CD8-positive, alpha-beta memory T cell (primary cell): ENCODE data around the gene STX12. TPM values are rescaled to one million over a fixed set of nuclear protein-coding genes. Genes with fewer than 3 reads are reported as not detected.

Experiments used
- CTCF ChIA-PET: fragments of 350-600 bp; sonication (Branson Sonifier 250); formaldehyde crosslinking; loops from one replicate; lab custom pipeline; 2021; ENCODE audit warnings: antibody characterized with exemption; lab: Charles Lee
- POLR2A ChIA-PET: fragments of 350-600 bp; sonication (Branson Sonifier 250); formaldehyde crosslinking; loops from one replicate; lab custom pipeline; 2021; ENCODE audit warnings: antibody characterized with exemption; lab: Charles Lee
- DNase-seq, 5 donors: peaks; one replicate each; pipeline versions ENCODE4 v3.0.0 to v3.0.0-alpha.2; 2020 to 2022; ENCODE audit warnings: mixed read lengths in 1 of 5
- H3K27ac ChIP-seq: one replicate; pipeline ENCODE4 v1.7.0; 2013; ENCODE audit warnings: low read depth, mild to moderate bottlenecking, low read length, moderate library complexity
- H3K27me3 ChIP-seq: 2 replicates; pipeline ENCODE4 v1.7.0; 2013; ENCODE audit warnings: low read length, mild to moderate bottlenecking; ENCODE audit not compliant: insufficient read depth, poor library complexity, severe bottlenecking
- H3K36me3 ChIP-seq: 2 replicates; pipeline ENCODE4 v1.7.0; 2013; ENCODE audit warnings: mild to moderate bottlenecking, low read length, moderate library complexity; ENCODE audit not compliant: insufficient read depth
- H3K4me1 ChIP-seq: 2 replicates; pipeline ENCODE4 v1.7.0; 2013; ENCODE audit warnings: mild to moderate bottlenecking, low read length, moderate library complexity; ENCODE audit not compliant: insufficient read depth
- H3K4me3 ChIP-seq: 2 replicates; pipeline ENCODE4 v1.7.0; 2013; ENCODE audit warnings: mild to moderate bottlenecking, low read length
- H3K9me3 ChIP-seq: 2 replicates; pipeline ENCODE4 v1.7.0; 2013; ENCODE audit warnings: mild to moderate bottlenecking, low read length
- H3K27ac Mint-ChIP-seq, 8 donors: one replicate each; pipeline ENCODE4 v1.8.0; 2020 to 2021; ENCODE audit warnings: mixed read lengths in 8 of 8, mild to moderate bottlenecking in 6 of 8, inconsistent platforms in 3 of 8, moderate library complexity in 3 of 8
- H3K27me3 Mint-ChIP-seq, 2 donors: one replicate each; pipeline ENCODE4 v1.8.0; 2020 to 2021; ENCODE audit warnings: mixed read lengths in 2 of 2, mild to moderate bottlenecking in 1 of 2, moderate library complexity in 1 of 2
- H3K36me3 Mint-ChIP-seq, 3 donors: one replicate each; pipeline ENCODE4 v1.8.0; 2020 to 2021; ENCODE audit warnings: mixed read lengths in 3 of 3, inconsistent platforms in 1 of 3, mild to moderate bottlenecking in 1 of 3
- H3K4me1 Mint-ChIP-seq, 3 donors: one replicate each; pipeline ENCODE4 v1.8.0; 2020 to 2021; ENCODE audit warnings: mixed read lengths in 3 of 3, inconsistent platforms in 1 of 3, mild to moderate bottlenecking in 1 of 3
- H3K4me3 Mint-ChIP-seq, 7 donors: one replicate each; pipeline ENCODE4 v1.8.0; 2020 to 2021; ENCODE audit warnings: mixed read lengths in 7 of 7, mild to moderate bottlenecking in 6 of 7, moderate library complexity in 4 of 7, inconsistent platforms in 2 of 7
- H3K9me3 Mint-ChIP-seq, 5 donors: one replicate each; pipeline ENCODE4 v1.8.0; 2020 to 2022; ENCODE audit warnings: mixed read lengths in 5 of 5, mild to moderate bottlenecking in 3 of 5, moderate library complexity in 2 of 5, inconsistent platforms in 1 of 5
- polyA plus RNA-seq: library from polyadenylated mRNA; unstranded; fragments of 300-500 nt; fragmentation: Illumina TruSeq; gene quantifications from one replicate; pipeline ENCODE4 v1.2.3, GENCODE V29; 2021
- total RNA-seq, 2 experiments: library from RNA; stranded (reverse); gene quantifications; one replicate each; pipeline ENCODE4 v1.2.3, GENCODE V29; 2021

STX12 gene
- total and polyA plus RNA-seq, 3 experiments from 2014 or later = 18.8 to 23.4 (median 21.3) TPM

DNA sequence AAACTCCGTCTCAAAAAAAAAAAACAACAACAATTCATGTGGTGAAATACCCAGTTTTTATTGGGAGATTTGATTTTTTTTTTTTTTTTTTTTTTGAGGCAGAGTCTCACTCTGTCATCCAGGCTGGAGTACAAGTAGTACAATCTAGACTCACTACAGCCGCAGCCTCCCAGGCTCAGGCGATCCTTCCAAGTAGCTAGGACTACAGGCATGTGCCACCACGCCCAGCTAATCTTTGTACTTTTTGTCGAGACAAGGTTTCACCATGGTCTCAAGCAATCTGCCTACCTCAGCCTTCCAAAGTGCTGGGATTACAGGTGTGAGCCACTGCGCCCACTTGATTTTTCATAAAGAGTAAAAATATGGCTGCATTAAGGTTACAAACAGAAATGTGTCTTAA is 31.9 kb upstream of the STX12 start:
- peaks cover 8 to 55% (median 19%) of the 10 kb centered on the region in 3 donors for H3K36me3 Mint-ChIP-seq
- Histone ChIP-seq H3K36me3 (peaks cover 26% of the 10 kb centered on the region), H3K9me3 (no peaks in the 10 kb centered on the region), H3K4me3 (no peak overlapping the region), H3K27me3 (no peaks in the 10 kb centered on the region), H3K4me1 (no peaks in the 10 kb centered on the region), H3K27ac (no peak overlapping the region)
- no peak for DNase-seq
- H3K27ac Mint-ChIP-seq = no peak overlapping the region
- H3K27me3 Mint-ChIP-seq = no peaks in the 10 kb centered on the region
- H3K4me3 Mint-ChIP-seq = no peak overlapping the region
- H3K4me1 Mint-ChIP-seq = peaks cover 0 to 2% (median 0%) of the 10 kb centered on the region in 3 donors
- ChIA-PET CTCF (no interaction called here), POLR2A (no interaction called here)
- no peaks in the 10 kb centered on the region for H3K9me3 Mint-ChIP-seq

DNA sequence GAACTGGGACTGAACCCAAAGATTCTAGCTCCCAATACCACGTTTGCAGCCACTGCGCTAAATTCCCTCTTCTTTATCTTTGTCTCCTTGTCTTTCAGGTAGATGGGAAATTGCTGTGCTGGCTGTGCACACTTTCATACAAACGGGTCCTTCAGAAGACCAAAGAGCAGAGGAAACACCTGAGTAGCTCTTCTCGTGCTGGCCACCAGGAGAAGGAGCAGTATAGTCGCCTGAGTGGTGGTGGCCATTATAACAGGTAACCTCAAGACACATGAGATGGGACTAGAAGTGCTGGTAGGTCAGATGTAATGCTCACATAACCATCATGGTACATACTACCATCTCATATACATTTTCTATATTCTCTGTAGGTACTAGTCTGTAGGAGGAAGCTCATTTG is 28.5 kb upstream of the STX12 start:
- no peak overlapping the region for H3K4me3 ChIP-seq

DNA sequence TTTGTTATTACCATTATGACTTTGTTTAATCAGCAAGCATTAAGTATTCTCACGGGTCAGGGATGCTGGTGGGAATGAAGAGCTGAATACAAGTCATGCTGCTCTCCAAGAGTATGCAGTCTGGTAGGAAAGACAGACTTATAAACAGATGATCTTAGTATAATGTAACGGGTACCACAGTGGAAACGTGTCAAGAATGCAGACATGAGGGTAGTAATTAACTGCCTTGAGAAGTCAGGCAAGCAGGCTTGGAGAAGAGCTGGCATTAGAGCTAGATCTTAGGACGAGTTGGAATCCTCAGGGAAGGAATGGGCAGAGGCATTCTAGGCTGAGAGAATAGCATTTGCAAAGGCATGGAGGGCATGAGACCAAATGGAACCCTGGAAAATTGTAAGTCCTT is 27.6 kb upstream of the STX12 start:
- H3K36me3 ChIP-seq = peaks cover 19% of the 10 kb centered on the region
- H3K27me3 ChIP-seq = no peaks in the 10 kb centered on the region
- Mint-ChIP-seq H3K27ac (no peak overlapping the region), H3K27me3 (no peaks in the 10 kb centered on the region), H3K4me3 (no peak overlapping the region), H3K4me1 (no peaks in the 10 kb centered on the region), H3K9me3 (no peaks in the 10 kb centered on the region), H3K36me3 (peaks cover 9 to 55% (median 19%) of the 10 kb centered on the region in 3 donors)
- DNase-seq = no peak
- no peaks in the 10 kb centered on the region for H3K4me1 ChIP-seq
- no peak overlapping the region for H3K27ac ChIP-seq
- CTCF ChIA-PET = interaction anchor here (1.1 to 1.8 kb wide), 2 partner anchors 13 to 76 kb away, joined by 3 to 4 read pairs; no protein-coding TSS in a partner anchor
- H3K4me3 ChIP-seq = no peak overlapping the region
- H3K9me3 ChIP-seq = no peaks in the 10 kb centered on the region
- POLR2A ChIA-PET = interaction anchor here (0.5 kb wide), 1 partner anchor 492 kb away, joined by 3 read pairs; no protein-coding TSS in a partner anchor

More for the DNA sequence above, 28.5 kb upstream of the STX12 start:
- Histone ChIP-seq H3K27me3 (no peaks in the 10 kb centered on the region), H3K36me3 (peaks cover 19% of the 10 kb centered on the region), H3K4me1 (no peaks in the 10 kb centered on the region), H3K27ac (no peak overlapping the region), H3K9me3 (no peaks in the 10 kb centered on the region)
- ChIA-PET CTCF (interaction anchor here (1.2 to 1.8 kb wide), 2 partner anchors 14 to 19 kb away, joined by 4 read pairs; partner anchors contain the start of gene FAM76A), POLR2A (no interaction called here)
- Mint-ChIP-seq H3K27me3 (no peaks in the 10 kb centered on the region), H3K4me1 (peaks cover 0 to 2% (median 0%) of the 10 kb centered on the region in 3 donors), H3K4me3 (no peak overlapping the region), H3K9me3 (no peaks in the 10 kb centered on the region), H3K36me3 (peaks cover 9 to 54% (median 19%) of the 10 kb centered on the region in 3 donors), H3K27ac (peak overlapping the region in 3 of 8 donors; percentile 4 to 68 (median 43))
- DNase-seq = no peak

DNA sequence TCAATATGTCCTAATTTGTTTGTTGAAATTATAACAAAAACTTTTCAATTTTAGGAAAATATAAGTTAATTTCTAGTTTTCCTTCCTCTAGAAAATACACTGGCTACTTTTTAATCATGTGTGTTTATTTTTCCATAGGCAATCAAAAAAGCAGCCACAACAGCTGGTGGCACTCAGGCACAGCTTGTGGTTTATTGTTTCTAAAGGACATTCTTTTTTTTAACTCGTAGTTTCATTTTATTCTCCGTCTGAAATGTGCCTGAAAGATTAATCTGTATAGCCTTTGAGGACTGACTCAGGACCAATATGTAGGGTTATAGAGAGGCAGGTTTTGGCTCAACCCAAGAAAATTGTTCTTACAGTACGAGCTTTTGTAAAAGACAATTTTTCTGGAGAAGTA is 20.7 kb upstream of the STX12 start:
- ChIA-PET POLR2A (no interaction called here), CTCF (interaction anchor here (1.1 kb wide), 1 partner anchor 83 kb away, joined by 3 read pairs; no protein-coding TSS in a partner anchor)
- no peaks in the 10 kb centered on the region for H3K4me1 ChIP-seq
- Mint-ChIP-seq H3K27ac (peak overlapping the region in 1 of 8 donors; percentile 70), H3K9me3 (no peaks in the 10 kb centered on the region), H3K4me1 (no peaks in the 10 kb centered on the region), H3K4me3 (no peak overlapping the region), H3K27me3 (no peaks in the 10 kb centered on the region), H3K36me3 (peaks cover 4 to 73% (median 19%) of the 10 kb centered on the region in 3 donors)
- no peaks in the 10 kb centered on the region for H3K9me3 ChIP-seq
- H3K27me3 ChIP-seq = no peaks in the 10 kb centered on the region
- no peak overlapping the region for H3K27ac ChIP-seq
- no peak for DNase-seq
- peaks cover 10% of the 10 kb centered on the region for H3K36me3 ChIP-seq
- H3K4me3 ChIP-seq = no peak overlapping the region

DNA sequence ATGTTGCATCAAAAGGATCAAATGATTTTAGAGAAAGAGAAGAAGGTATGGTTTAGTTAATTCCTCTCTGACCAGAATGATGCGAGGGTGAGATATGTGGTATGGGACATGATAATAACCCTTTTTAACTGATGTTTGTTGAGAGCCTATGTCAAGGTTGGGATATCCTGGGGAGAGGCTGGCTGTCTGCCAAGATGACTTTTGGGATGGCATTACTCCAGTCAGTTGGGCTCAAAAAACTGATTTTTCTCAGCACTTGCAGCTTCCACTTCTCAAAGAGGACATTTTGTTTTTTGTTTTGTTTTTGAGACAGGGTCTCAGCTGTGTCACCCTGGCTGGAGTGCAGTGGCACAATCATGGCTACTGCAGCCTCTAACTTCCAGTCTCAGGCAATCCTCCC is 17.7 kb upstream of the STX12 start:
- Histone ChIP-seq H3K4me3 (no peak overlapping the region), H3K4me1 (no peaks in the 10 kb centered on the region), H3K27ac (no peak overlapping the region), H3K27me3 (no peaks in the 10 kb centered on the region), H3K9me3 (no peaks in the 10 kb centered on the region), H3K36me3 (peaks cover 10% of the 10 kb centered on the region)
- ChIA-PET POLR2A (no interaction called here), CTCF (no interaction called here)
- Mint-ChIP-seq H3K36me3 (peaks cover 9 to 74% (median 21%) of the 10 kb centered on the region in 3 donors), H3K27ac (peak overlapping the region in 3 of 8 donors; percentile 9 to 64 (median 53)), H3K9me3 (no peaks in the 10 kb centered on the region), H3K4me1 (no peaks in the 10 kb centered on the region), H3K27me3 (no peaks in the 10 kb centered on the region), H3K4me3 (no peak overlapping the region)
- no peak for DNase-seq

DNA sequence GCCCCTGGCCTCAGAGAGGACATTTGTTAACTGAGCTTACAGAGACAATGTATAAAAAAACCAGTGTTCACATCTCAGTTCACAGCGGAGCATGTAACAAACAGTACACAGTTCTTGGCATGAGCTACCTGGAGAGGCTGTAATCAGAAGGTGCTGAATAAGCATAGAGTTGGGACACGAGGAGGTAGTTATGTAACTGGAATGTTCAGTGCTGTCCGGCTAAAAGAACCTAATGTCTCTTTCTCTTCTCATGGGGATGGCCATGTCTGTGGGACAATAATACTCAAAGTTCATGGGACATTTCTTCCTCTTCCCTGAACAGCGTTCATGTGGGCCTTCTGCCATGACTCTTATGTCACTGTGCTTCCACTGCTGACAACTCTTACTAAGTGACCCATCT is 17.2 kb upstream of the STX12 start:
- H3K36me3 ChIP-seq = peaks cover 10% of the 10 kb centered on the region

DNA sequence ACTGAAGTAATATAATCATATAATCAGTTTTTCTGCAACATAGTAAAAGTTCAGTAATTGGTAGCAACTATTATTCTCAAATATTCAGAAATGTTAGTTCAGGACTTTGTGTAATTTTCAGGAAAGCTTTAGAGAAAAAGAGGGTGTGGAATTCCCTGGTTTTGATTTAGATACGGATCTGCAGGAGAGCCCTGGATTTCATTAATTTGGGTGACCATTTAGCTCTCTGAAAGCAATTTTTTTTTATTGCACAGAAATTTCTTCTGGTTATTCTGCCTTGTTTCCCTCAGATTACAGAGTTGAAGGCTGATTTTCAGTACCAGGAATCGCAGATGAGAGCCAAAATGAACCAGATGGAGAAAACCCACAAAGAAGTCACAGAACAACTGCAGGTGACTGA is 13.8 kb upstream of the STX12 start:
- Mint-ChIP-seq H3K9me3 (no peaks in the 10 kb centered on the region), H3K4me1 (no peaks in the 10 kb centered on the region), H3K36me3 (peaks cover 9 to 62% (median 20%) of the 10 kb centered on the region in 3 donors), H3K27me3 (no peaks in the 10 kb centered on the region), H3K27ac (peak overlapping the region in 1 of 8 donors; percentile 20), H3K4me3 (no peak overlapping the region)
- H3K9me3 ChIP-seq = no peaks in the 10 kb centered on the region
- ChIA-PET CTCF (interaction anchor here (1.2 kb wide), 1 partner anchor 14 kb away, joined by 4 read pairs; no protein-coding TSS in a partner anchor), POLR2A (no interaction called here)
- peaks cover 10% of the 10 kb centered on the region for H3K36me3 ChIP-seq
- no peaks in the 10 kb centered on the region for H3K4me1 ChIP-seq
- no peak for DNase-seq
- no peaks in the 10 kb centered on the region for H3K27me3 ChIP-seq
- no peak overlapping the region for H3K27ac ChIP-seq
- H3K4me3 ChIP-seq = no peak overlapping the region

More for the DNA sequence above, 17.2 kb upstream of the STX12 start:
- Histone ChIP-seq H3K9me3 (no peaks in the 10 kb centered on the region), H3K27me3 (no peaks in the 10 kb centered on the region), H3K27ac (no peak overlapping the region), H3K4me1 (no peaks in the 10 kb centered on the region), H3K4me3 (no peak overlapping the region)
- POLR2A ChIA-PET = no interaction called here
- no peaks in the 10 kb centered on the region for H3K9me3 Mint-ChIP-seq
- DNase-seq = no peak
- no peak overlapping the region for H3K27ac Mint-ChIP-seq
- no peaks in the 10 kb centered on the region for H3K27me3 Mint-ChIP-seq
- H3K4me3 Mint-ChIP-seq = no peak overlapping the region
- H3K36me3 Mint-ChIP-seq = peaks cover 9 to 73% (median 19%) of the 10 kb centered on the region in 3 donors
- no peaks in the 10 kb centered on the region for H3K4me1 Mint-ChIP-seq
- CTCF ChIA-PET = no interaction called here

DNA sequence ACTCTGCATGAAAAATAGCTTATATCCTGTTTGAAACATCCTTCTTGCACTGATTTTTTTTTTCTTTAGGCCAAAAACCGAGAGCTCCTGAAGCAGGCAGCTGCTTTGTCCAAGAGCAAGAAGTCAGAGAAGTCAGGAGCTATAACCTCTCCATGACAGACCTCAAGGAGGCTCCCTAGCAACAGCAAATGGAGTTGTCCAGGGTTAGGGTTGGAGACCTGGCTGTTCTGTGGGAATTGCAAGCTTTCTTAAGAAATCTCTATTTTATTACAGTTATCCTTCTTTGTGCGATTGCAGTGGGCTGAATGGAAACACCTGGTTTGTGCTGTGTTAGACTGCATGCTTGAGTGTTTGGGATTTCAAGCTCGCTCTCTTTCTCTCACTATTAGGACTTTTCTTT is 12.6 kb upstream of the STX12 start:
- Histone ChIP-seq H3K4me3 (no peak overlapping the region), H3K36me3 (peaks cover under 1% of the 10 kb centered on the region), H3K27ac (no peak overlapping the region), H3K27me3 (no peaks in the 10 kb centered on the region), H3K4me1 (no peaks in the 10 kb centered on the region), H3K9me3 (no peaks in the 10 kb centered on the region)
- peak overlapping the region in 3 of 8 donors; percentile 42 to 71 (median 52) for H3K27ac Mint-ChIP-seq
- ChIA-PET POLR2A (interaction anchor here (0.8 kb wide), 1 partner anchor 12 kb away, joined by 3 read pairs; the partner anchor contains the start of gene STX12), CTCF (interaction anchor here (1.4 kb wide), 2 partner anchors 10 to 97 kb away, joined by 3 read pairs; no protein-coding TSS in a partner anchor)
- no peak for DNase-seq
- H3K4me1 Mint-ChIP-seq = no peaks in the 10 kb centered on the region
- H3K27me3 Mint-ChIP-seq = no peaks in the 10 kb centered on the region
- H3K4me3 Mint-ChIP-seq = no peak overlapping the region
- H3K9me3 Mint-ChIP-seq = no peaks in the 10 kb centered on the region
- peaks cover 5 to 51% (median 16%) of the 10 kb centered on the region in 3 donors for H3K36me3 Mint-ChIP-seq
